MCF 10A (cell line): ENCODE measurements around the gene ENO2. TPM values are rescaled to one million over a fixed set of nuclear protein-coding genes. Genes with fewer than 3 reads are reported as not detected.
"Not testable (repeated sequence)": the region's sequence is repeated elsewhere in the genome, so short reads cannot be mapped to it uniquely, and the experiment has no call there.

ENCODE experiments used
- BruUV-seq: library from RNA; stranded (reverse); fragments of 400-500 nt; replicated peaks from 2 replicates; lab custom pipeline; 2021; lab: Mats Ljungman, UMichigan
- CTCF ChIA-PET: fragments of 300-600 bp; sonication (Branson Sonifier 250); formaldehyde crosslinking; extraction: SDS; loops from one replicate; lab custom pipeline; 2021; ENCODE audit warnings: antibody characterized with exemption, inconsistent platforms; lab: Yijun Ruan, JAX
- POLR2A ChIA-PET: fragments of 300-600, 350-650 bp; sonication (Branson Sonifier 250); formaldehyde crosslinking; extraction: SDS; loops from one replicate; lab custom pipeline; 2020; ENCODE audit warnings: antibody characterized with exemption, inconsistent platforms; lab: Yijun Ruan, JAX
- DNase-seq: peaks from one replicate; pipeline ENCODE4 v3.0.0-alpha.2; 2018; ENCODE audit not compliant: unreplicated experiment
- H3K27ac Mint-ChIP-seq: one replicate; pipeline ENCODE4 v1.8.0; 2022; ENCODE audit warnings: mild to moderate bottlenecking, low read depth, mixed read lengths; ENCODE audit not compliant: unreplicated experiment
- H3K27me3 Mint-ChIP-seq: one replicate; pipeline ENCODE4 v1.8.0; 2022; ENCODE audit warnings: mixed read lengths; ENCODE audit not compliant: insufficient read depth, unreplicated experiment
- H3K36me3 Mint-ChIP-seq: one replicate; pipeline ENCODE4 v1.8.0; 2022; ENCODE audit warnings: mild to moderate bottlenecking, moderate library complexity, mixed read lengths; ENCODE audit not compliant: insufficient read depth, unreplicated experiment
- H3K4me1 Mint-ChIP-seq: one replicate; pipeline ENCODE4 v1.8.0; 2022; ENCODE audit warnings: mixed read lengths; ENCODE audit not compliant: insufficient read depth, unreplicated experiment
- H3K4me3 Mint-ChIP-seq: one replicate; pipeline ENCODE4 v1.8.0; 2022; ENCODE audit warnings: mild to moderate bottlenecking, moderate library complexity, mixed read lengths; ENCODE audit not compliant: unreplicated experiment
- H3K9me3 Mint-ChIP-seq: one replicate; pipeline ENCODE4 v1.8.0; 2022; ENCODE audit warnings: mixed read lengths; ENCODE audit not compliant: unreplicated experiment
- CTCF ChIP-seq: fragments of 200-600 bp; IDR thresholded peaks from one replicate; pipeline ENCODE4 v1.8.0; 2022; ENCODE audit warnings: antibody characterized with exemption, mild to moderate bottlenecking; ENCODE audit not compliant: unreplicated experiment
- intact Hi-C: fragments of 100-400 bp; cut with micrococcal nuclease; formaldehyde crosslinking; loops from 2 replicates; pipeline ENCODE4 v1.14.1; 2022
- total RNA-seq: library from RNA; stranded (reverse); gene quantifications from 2 replicates; pipeline ENCODE4 v1.2.3, GENCODE V29; 2022

The ENO2 gene
- total RNA-seq, 1 experiment from 2014 or later, result 0.30 TPM

- TF ChIP-seq CTCF, result no peak
- BruUV-seq, result no TSS peak
- Mint-ChIP-seq H3K9me3 (no peaks in the 10 kb centered on the region), H3K27me3 (no peaks in the 10 kb centered on the region), H3K4me3 (peak overlapping the region; percentile 91), H3K36me3 (peaks cover 37% of the 10 kb centered on the region), H3K4me1 (peaks cover 29% of the 10 kb centered on the region), H3K27ac (peak overlapping the region; percentile 77)
- ChIA-PET CTCF (interaction anchor here (0.6 to 7.7 kb wide), 25 partner anchors 11 to 240 kb away, joined by 3 to 64 read pairs (median 5); partner anchors contain the start of genes C12orf57, CDCA3, MLF2 and RNU7-1), POLR2A (interaction anchor here (0.6 to 7.7 kb wide), 8 partner anchors 12 to 147 kb away, joined by 3 to 81 read pairs (median 26); partner anchors contain the start of genes C12orf57, CDCA3, COPS7A and LRRC23)
- intact Hi-C loops, result no loop called here
- peak; percentile 77 for DNase-seq
Observed at GRCh38 chr12:6871052-6871957, 43.1 kb upstream of the ENO2 start.

GRCh38 chr12:6872073-6873048 is 42.0 kb upstream of the ENO2 start:
- intact Hi-C loops, result no loop called here
- Mint-ChIP-seq H3K4me1 (peaks cover 24% of the 10 kb centered on the region), H3K27ac (peak overlapping the region; percentile 77), H3K9me3 (no peaks in the 10 kb centered on the region), H3K27me3 (no peaks in the 10 kb centered on the region), H3K36me3 (peaks cover 37% of the 10 kb centered on the region), H3K4me3 (peak overlapping the region; percentile 91)
- ChIA-PET POLR2A (interaction anchor here (0.5 to 7.7 kb wide), 35 partner anchors 9 to 535 kb away, joined by 3 to 81 read pairs (median 4); partner anchors contain the start of genes C12orf57, CDCA3, COPS7A and LRRC23), CTCF (interaction anchor here (0.6 to 7.7 kb wide), 43 partner anchors 9 to 824 kb away, joined by 3 to 64 read pairs (median 5); partner anchors contain the start of genes C12orf57, C1S, CDCA3 and MLF2)
- TF ChIP-seq CTCF, result peak; percentile 85
- TSS peak; percentile 50 for BruUV-seq
- peak; percentile 79 for DNase-seq

- peak; percentile 93 for DNase-seq
- peak within 1 kb of the TSS; percentile 77 for H3K27ac Mint-ChIP-seq
- no peaks in the 10 kb centered on the region for H3K27me3 Mint-ChIP-seq
- no TSS peak for BruUV-seq
- H3K9me3 Mint-ChIP-seq, result no peaks in the 10 kb centered on the region
- peaks cover 31% of the 10 kb centered on the region for H3K36me3 Mint-ChIP-seq
- intact Hi-C loops, result no loop called here
- CTCF ChIA-PET, result interaction anchor here (0.6 to 7.7 kb wide), 40 partner anchors 8 to 789 kb away, joined by 3 to 64 read pairs (median 5); partner anchors contain the start of genes C12orf57, C1S, CDCA3 and MLF2
- peak within 1 kb of the TSS; percentile 91 for H3K4me3 Mint-ChIP-seq
- TF ChIP-seq CTCF, result no peak
- H3K4me1 Mint-ChIP-seq, result peaks cover 24% of the 10 kb centered on the region
- POLR2A ChIA-PET, result interaction anchor here (0.5 to 7.7 kb wide), 37 partner anchors 8 to 536 kb away, joined by 3 to 81 read pairs (median 4); partner anchors contain the start of genes C12orf57, CDCA3, COPS7A and GPR162
Observed at GRCh38 chr12:6873094-6874014, 41.0 kb upstream of the ENO2 start, which contains the start of gene SPSB2. SPSB2 (minus strand) TSS chr12:6873303; CDS start chr12:6872901, 402 bp downstream.

GRCh38 chr12:6874015-6874368 is 40.4 kb upstream of the ENO2 start:
- DNase-seq, intact Hi-C loops, H3K27ac Mint-ChIP-seq, H3K27me3 Mint-ChIP-seq, H3K9me3 Mint-ChIP-seq, BruUV-seq: not testable (repeated sequence)
- POLR2A ChIA-PET, result interaction anchor here (0.6 to 7.7 kb wide), 7 partner anchors 17 to 121 kb away, joined by 3 to 81 read pairs (median 14); partner anchors contain the start of genes C12orf57, CDCA3, LRRC23 and RNU7-1
- Mint-ChIP-seq H3K4me1 (peaks cover 20% of the 10 kb centered on the region), H3K36me3 (peaks cover 27% of the 10 kb centered on the region), H3K4me3 (peak overlapping the region; percentile 91)
- CTCF ChIA-PET, result interaction anchor here (0.6 to 7.7 kb wide), 8 partner anchors 8 to 789 kb away, joined by 3 to 64 read pairs (median 4); no protein-coding TSS in a partner anchor

GRCh38 chr12:6879824-6880223 is 34.6 kb upstream of the ENO2 start:
- H3K4me1 Mint-ChIP-seq, BruUV-seq, H3K36me3 Mint-ChIP-seq, intact Hi-C loops, H3K27ac Mint-ChIP-seq, H3K4me3 Mint-ChIP-seq, DNase-seq, H3K27me3 Mint-ChIP-seq, H3K9me3 Mint-ChIP-seq: not testable (repeated sequence)
- CTCF ChIA-PET, result interaction anchor here (0.6 to 4.0 kb wide), 6 partner anchors 10 to 127 kb away, joined by 3 to 24 read pairs (median 4); partner anchors contain the start of gene MLF2
- POLR2A ChIA-PET, result interaction anchor here (1.8 kb wide), 1 partner anchor 11 kb away, joined by 6 read pairs; no protein-coding TSS in a partner anchor
